AG20443 (cell line): Measurements from ENCODE around the gene NKAIN4.

Source experiments
- DNase-seq: peaks from one replicate; pipeline ENCODE4 v3.0.0; 2012; ENCODE audit warnings: low spot score, mixed read lengths

Gene NKAIN4

GRCh38 chr20:63273635-63274380, 19.5 kb upstream of the NKAIN4 start:
- DNase-seq, result peak; percentile 72

- no peak for DNase-seq
These were observed 18.9 kb upstream of the NKAIN4 start for GRCh38 chr20:63273059-63273579.

GRCh38 chr20:63272105-63273058, 18.1 kb upstream of the NKAIN4 start, which contains the start of gene ARFGAP1:
TSS of gene ARFGAP1 (plus strand) at chr20:63272813. CDS start at chr20:63275581, 2,768 bp downstream.
- DNase-seq, result peak; percentile 98

- DNase-seq, result no peak
These were observed 16.5 kb upstream of the NKAIN4 start for GRCh38 chr20:63270606-63271325.

GRCh38 chr20:63269724-63270123, 15.5 kb upstream of the NKAIN4 start:
- DNase-seq, result no peak

- no peak for DNase-seq
These were observed 14.6 kb upstream of the NKAIN4 start for GRCh38 chr20:63268671-63269439.

- no peak for DNase-seq
These were observed 14.0 kb upstream of the NKAIN4 start for GRCh38 chr20:63268256-63268655.

GRCh38 chr20:63267691-63268090, 13.4 kb upstream of the NKAIN4 start:
- peak; percentile 39 for DNase-seq

- DNase-seq, result peak; percentile 89
These were observed 11.7 kb upstream of the NKAIN4 start for GRCh38 chr20:63265891-63266515.

- DNase-seq, result no peak
These were observed 10.3 kb upstream of the NKAIN4 start for GRCh38 chr20:63264519-63264918.

GRCh38 chr20:63264000-63264399, 9.7 kb upstream of the NKAIN4 start:
- no peak for DNase-seq

- DNase-seq, result no peak
These were observed 8.6 kb upstream of the NKAIN4 start for GRCh38 chr20:63262836-63263235.

- no peak for DNase-seq
These were observed 7.7 kb upstream of the NKAIN4 start for GRCh38 chr20:63261795-63262528.

GRCh38 chr20:63261060-63261794, 7.0 kb upstream of the NKAIN4 start:
- no peak for DNase-seq

GRCh38 chr20:63260521-63260920, 6.3 kb upstream of the NKAIN4 start:
- no peak for DNase-seq

GRCh38 chr20:63259734-63260460, 5.6 kb upstream of the NKAIN4 start:
- DNase-seq, result no peak

GRCh38 chr20:63258781-63259180, 4.5 kb upstream of the NKAIN4 start:
- no peak for DNase-seq

- no peak for DNase-seq
These were observed 3.4 kb upstream of the NKAIN4 start for GRCh38 chr20:63257629-63258028.

- no peak for DNase-seq
These were observed 2.7 kb upstream of the NKAIN4 start for GRCh38 chr20:63256954-63257353.
